A673 (cell line): Measurements from ENCODE around the gene USH1G. TPM values are rescaled to one million over a fixed set of nuclear protein-coding genes. Genes with fewer than 3 reads are reported as not detected.
"Not testable (repeated sequence)": the region's sequence is repeated elsewhere in the genome, so short reads cannot be mapped to it uniquely, and the experiment has no call there.

Experiments used
- BruUV-seq: library from RNA; stranded (reverse); fragments of 400-500 nt; replicated peaks from 2 replicates; lab custom pipeline; 2021; lab: Mats Ljungman, UMichigan
- CTCF ChIA-PET: fragments of 300-600 bp; sonication (Branson Sonifier 250); formaldehyde crosslinking; loops from one replicate; lab custom pipeline; 2022; ENCODE audit warnings: antibody characterized with exemption; lab: Charles Lee
- POLR2A ChIA-PET: fragments of 300-600 bp; sonication (Branson Sonifier 250); formaldehyde crosslinking; loops from one replicate; lab custom pipeline; 2022; ENCODE audit warnings: antibody characterized with exemption; ENCODE audit not compliant: low non-redundant PET; lab: Charles Lee
- DNase-seq: peaks from one replicate; pipeline ENCODE4 v3.0.0-alpha.2; 2015; ENCODE audit warnings: low spot score
- H3K27ac ChIP-seq: fragments of 200-600 bp; sonication (generic); 2 replicates; pipeline ENCODE4 v1.5.1; 2016; ENCODE audit warnings: mixed run types, low read depth, mild to moderate bottlenecking, mixed read lengths, antibody characterized with exemption, low read length; ENCODE audit not compliant: poor library complexity, severe bottlenecking
- H3K27me3 ChIP-seq: fragments of 200-600 bp; sonication (generic); replicated peaks from 2 replicates; pipeline ENCODE4 v1.6.1; 2017; ENCODE audit warnings: mixed run types, low read depth, mild to moderate bottlenecking, mixed read lengths, antibody characterized with exemption, low read length; ENCODE audit not compliant: insufficient read depth, poor library complexity
- H3K36me3 ChIP-seq: fragments of 200-600 bp; sonication (generic); 2 replicates; pipeline ENCODE4 v1.6.1; 2016; ENCODE audit warnings: mixed run types, mild to moderate bottlenecking, mixed read lengths, antibody characterized with exemption, low read length; ENCODE audit not compliant: insufficient read depth, poor library complexity, severe bottlenecking
- H3K4me1 ChIP-seq: fragments of 200-600 bp; sonication (generic); 2 replicates; pipeline ENCODE4 v1.6.1; 2017; ENCODE audit warnings: mixed run types, mild to moderate bottlenecking, mixed read lengths, antibody characterized with exemption, low read length; ENCODE audit not compliant: insufficient read depth, poor library complexity, severe bottlenecking
- H3K4me3 ChIP-seq: fragments of 200-600 bp; sonication (generic); 2 replicates; pipeline ENCODE4 v1.5.1; 2016; ENCODE audit warnings: low read depth, mixed run types, mild to moderate bottlenecking, mixed read lengths, low read length; ENCODE audit not compliant: poor library complexity, severe bottlenecking
- H3K9me3 ChIP-seq: fragments of 200-600 bp; sonication (generic); 2 replicates; pipeline ENCODE4 v1.6.1; 2016; ENCODE audit warnings: mixed run types, low read depth, mild to moderate bottlenecking, mixed read lengths, antibody characterized with exemption, low read length; ENCODE audit not compliant: poor library complexity, severe bottlenecking
- EZH2 ChIP-seq: fragments of 200-600 bp; sonication (generic); IDR thresholded peaks from 2 replicates; pipeline ENCODE4 v1.6.1; 2017; ENCODE audit warnings: borderline replicate concordance, low read depth, mild to moderate bottlenecking, mixed read lengths, antibody characterized with exemption, low read length; ENCODE audit not compliant: poor library complexity, severe bottlenecking
- intact Hi-C: fragments of 100-400 bp; cut with micrococcal nuclease; formaldehyde crosslinking; loops from one replicate; pipeline ENCODE4 v1.10.0; 2022; ENCODE audit not compliant: unreplicated experiment
- total RNA-seq: library from RNA; stranded (reverse); gene quantifications from 2 replicates; pipeline ENCODE4 v1.2.3, GENCODE V29; 2021
- TF ChIP-seq, protein P1 (sequence below): fragments of 300-800, 200-600 bp; sonication (generic); conservative IDR thresholded peaks from 2 replicates; pipeline ENCODE4 v1.5.1; 2017; ENCODE audit warnings: low read depth, mild to moderate bottlenecking, antibody characterized with exemption, low read length, moderate library complexity, mixed read lengths

Gene USH1G
- total RNA-seq, 1 experiment from 2014 or later = not detected

DNA sequence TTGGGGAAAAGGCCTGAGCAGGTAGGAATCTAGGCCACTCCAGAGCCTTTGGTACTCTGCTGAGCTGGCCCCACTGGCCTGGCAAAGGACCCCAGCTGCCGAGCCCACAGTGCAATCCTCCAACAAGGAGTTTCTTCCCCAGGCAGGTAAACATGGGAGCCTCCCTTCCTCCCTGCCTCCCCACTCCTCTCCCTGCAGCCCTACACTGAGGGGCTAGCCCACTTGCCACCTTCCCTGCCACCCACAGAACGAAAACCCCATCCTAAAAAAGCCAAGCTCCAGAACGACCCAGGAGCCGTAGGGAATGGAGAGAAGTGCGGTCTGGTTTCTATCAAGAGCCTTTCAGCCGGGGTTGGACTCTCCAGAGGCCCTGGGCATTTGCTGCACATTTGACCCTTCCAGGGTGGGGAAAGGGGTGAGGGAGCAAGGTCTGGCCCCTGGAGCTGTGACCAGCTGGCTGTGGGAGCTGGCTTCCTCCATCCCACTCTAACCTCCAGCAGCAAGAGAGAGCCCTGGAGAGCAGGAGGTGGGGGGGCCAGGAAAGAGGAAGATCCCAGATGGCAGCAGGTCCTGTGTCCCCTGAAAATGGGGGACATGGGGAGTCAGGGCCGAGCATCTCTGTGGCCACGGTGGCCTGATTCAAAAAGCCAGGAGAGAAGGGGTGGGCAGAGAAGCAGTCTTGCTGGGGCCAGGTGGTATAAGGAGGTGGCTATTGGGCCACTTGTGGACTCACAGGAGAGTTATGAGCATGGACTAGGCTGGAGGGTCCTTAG is 48.2 kb upstream of the USH1G start:
- Histone ChIP-seq H3K27ac (no peak overlapping the region), H3K4me3 (peak overlapping the region; percentile 56), H3K9me3 (no peaks in the 10 kb centered on the region), H3K27me3 (peaks cover 5% of the 10 kb centered on the region), H3K4me1 (no peaks in the 10 kb centered on the region), H3K36me3 (no peaks in the 10 kb centered on the region)
- CTCF ChIA-PET = interaction anchor here (1.1 kb wide), 1 partner anchor 13 kb away, joined by 3 read pairs; no protein-coding TSS in a partner anchor
- BruUV-seq = no TSS peak
- intact Hi-C loops = no loop called here
- DNase-seq = no peak
- POLR2A ChIA-PET = interaction anchor here (0.6 kb wide), 1 partner anchor 200 kb away, joined by 3 read pairs; no protein-coding TSS in a partner anchor
- no peak for TF ChIP-seq EZH2
- TF ChIP-seq, protein P1, sequence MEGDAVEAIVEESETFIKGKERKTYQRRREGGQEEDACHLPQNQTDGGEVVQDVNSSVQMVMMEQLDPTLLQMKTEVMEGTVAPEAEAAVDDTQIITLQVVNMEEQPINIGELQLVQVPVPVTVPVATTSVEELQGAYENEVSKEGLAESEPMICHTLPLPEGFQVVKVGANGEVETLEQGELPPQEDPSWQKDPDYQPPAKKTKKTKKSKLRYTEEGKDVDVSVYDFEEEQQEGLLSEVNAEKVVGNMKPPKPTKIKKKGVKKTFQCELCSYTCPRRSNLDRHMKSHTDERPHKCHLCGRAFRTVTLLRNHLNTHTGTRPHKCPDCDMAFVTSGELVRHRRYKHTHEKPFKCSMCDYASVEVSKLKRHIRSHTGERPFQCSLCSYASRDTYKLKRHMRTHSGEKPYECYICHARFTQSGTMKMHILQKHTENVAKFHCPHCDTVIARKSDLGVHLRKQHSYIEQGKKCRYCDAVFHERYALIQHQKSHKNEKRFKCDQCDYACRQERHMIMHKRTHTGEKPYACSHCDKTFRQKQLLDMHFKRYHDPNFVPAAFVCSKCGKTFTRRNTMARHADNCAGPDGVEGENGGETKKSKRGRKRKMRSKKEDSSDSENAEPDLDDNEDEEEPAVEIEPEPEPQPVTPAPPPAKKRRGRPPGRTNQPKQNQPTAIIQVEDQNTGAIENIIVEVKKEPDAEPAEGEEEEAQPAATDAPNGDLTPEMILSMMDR = no peak

DNA sequence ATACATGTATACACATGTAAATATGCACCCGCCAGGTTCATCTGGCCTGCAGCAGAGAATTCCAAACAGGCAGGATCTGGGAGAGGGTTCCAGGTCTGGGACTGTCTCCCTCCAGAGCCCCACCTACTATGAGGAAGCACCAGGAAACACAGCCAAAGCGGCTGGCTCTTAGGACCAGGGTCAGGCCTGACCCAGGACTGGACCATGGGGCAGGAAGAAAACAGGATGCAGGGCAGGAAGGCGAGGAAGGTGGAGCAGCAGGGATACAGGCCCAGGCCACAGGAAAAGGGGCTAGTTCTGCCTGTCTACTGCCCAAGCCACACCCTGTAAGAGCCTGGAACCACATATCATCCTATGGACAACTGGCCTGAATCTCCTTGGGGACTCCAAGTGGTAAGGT is 47.3 kb upstream of the USH1G start:
- H3K4me1 ChIP-seq = no peaks in the 10 kb centered on the region
- POLR2A ChIA-PET = interaction anchor here (0.6 kb wide), 1 partner anchor 1570 kb away, joined by 5 read pairs; the partner anchor contains the start of gene PRCD
- H3K4me3 ChIP-seq = no peak overlapping the region
- CTCF ChIA-PET = interaction anchor here (0.7 to 1.1 kb wide), 2 partner anchors 12 to 236 kb away, joined by 3 read pairs; no protein-coding TSS in a partner anchor
- no peak overlapping the region for H3K27ac ChIP-seq
- TF ChIP-seq EZH2 = no peak
- TF ChIP-seq, protein P1 = no peak
- no TSS peak for BruUV-seq
- H3K36me3 ChIP-seq = no peaks in the 10 kb centered on the region
- H3K9me3 ChIP-seq = no peaks in the 10 kb centered on the region
- H3K27me3 ChIP-seq = peaks cover 5% of the 10 kb centered on the region
- no peak for DNase-seq
- intact Hi-C loops = no loop called here

DNA sequence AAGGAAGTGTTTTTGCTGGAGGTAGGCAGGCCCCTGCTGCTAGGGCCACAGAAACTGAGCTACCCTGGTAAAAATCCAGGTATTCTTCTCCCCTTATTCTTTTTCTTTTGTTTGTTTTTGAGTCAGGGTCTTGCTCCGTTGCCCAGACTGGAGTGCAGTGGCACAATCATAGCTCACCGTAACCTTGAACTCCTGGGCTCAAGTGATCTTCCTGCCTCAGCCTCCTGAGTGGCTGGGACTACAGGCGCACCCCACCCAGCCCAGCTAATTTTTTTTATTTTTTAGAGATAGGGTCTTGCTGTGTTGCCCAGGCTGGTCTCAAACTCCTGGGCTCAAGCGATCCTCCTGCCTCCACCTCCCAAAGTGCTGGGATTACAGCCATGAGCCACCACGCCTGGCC is 46.4 kb upstream of the USH1G start:
- H3K27me3 ChIP-seq, H3K4me3 ChIP-seq, BruUV-seq, H3K36me3 ChIP-seq, DNase-seq, H3K9me3 ChIP-seq, H3K27ac ChIP-seq, H3K4me1 ChIP-seq: not testable (repeated sequence)
- intact Hi-C loops = loop anchor here (10.0 kb wide), 1 partner anchor 145 kb away; no protein-coding TSS in a partner anchor
- ChIA-PET POLR2A (interaction anchor here (0.6 kb wide), 2 partner anchors 353 to 1571 kb away, joined by 3 to 5 read pairs; partner anchors contain the start of gene PRCD), CTCF (interaction anchor here (0.6 to 0.7 kb wide), 2 partner anchors 61 to 237 kb away, joined by 3 to 6 read pairs; no protein-coding TSS in a partner anchor)
